Measurements from ENCODE around the gene COL18A1. TPM values are rescaled to one million over a fixed set of nuclear protein-coding genes. Genes with fewer than 3 reads are reported as not detected.

Gene COL18A1
- total RNA-seq, result 10 to 100 TPM; 71.9 to 94.6 TPM

GRCh38 chr21:45404730-45405270 is at the start of gene COL18A1:
Gene COL18A1, plus strand, starts transcription at chr21:45405165. Its CDS starts 66 bp downstream, at chr21:45405231.

GRCh38 chr21:45542242-45542666 is 137.3 kb downstream of the COL18A1 start, which contains the start of gene SLC19A1:
Gene SLC19A1, minus strand, starts transcription at chr21:45542440. Its CDS starts 4,481 bp downstream, at chr21:45537959.

Small RNA genes within 50 kb of the gene (small RNA-seq; reads per million reads assigned to genes)
- 0 to 0.17 reads per million in 2 donors for gene MIR6815
- 0 to 0.06 reads per million in 2 donors for gene MTCO1P3

Other genes with a start within 250 kb of the COL18A1 start
- gene POFUT2, start 117.3 kb upstream of the COL18A1 start, total RNA-seq, result 10 to 100 TPM; 11.4 to 13.7 TPM
- gene SLC19A1, start 137.3 kb downstream of the COL18A1 start, total RNA-seq, result 10 to 100 TPM; 14.8 to 21.6 TPM
- under 1 TPM; 0.34 to 0.67 TPM for gene PCBP3, start 238.6 kb downstream of the COL18A1 start, total RNA-seq